Mucosa of descending colon (tissue), 3 donors: ENCODE results near the gene AFAP1. TPM values are rescaled to one million over a fixed set of nuclear protein-coding genes. Genes with fewer than 3 reads are reported as not detected.

ENCODE experiments used
- ATAC-seq: fragments of 200-7000 bp; cut with Tn5 transposase; one replicate; pipeline ENCODE4 v1.9.1; 2020; ENCODE audit warnings: mild to moderate bottlenecking, moderate library complexity
- DNase-seq, 3 donors: peaks; one replicate each; pipeline ENCODE4 v3.0.0-alpha.2; 2020
- H3K36me3 ChIP-seq: fragments of 200-600 bp; one replicate; pipeline ENCODE4 v1.8.0; 2021; ENCODE audit warnings: low read depth, mild to moderate bottlenecking
- H3K4me1 ChIP-seq: fragments of 200-600 bp; one replicate; pipeline ENCODE4 v1.8.0; 2021; ENCODE audit warnings: low read depth, mild to moderate bottlenecking
- H3K4me3 ChIP-seq: fragments of 200-600 bp; one replicate; pipeline ENCODE4 v1.8.0; 2021; ENCODE audit warnings: mild to moderate bottlenecking
- H3K9me3 ChIP-seq: fragments of 200-600 bp; one replicate; pipeline ENCODE4 v1.8.0; 2021; ENCODE audit warnings: mild to moderate bottlenecking
- intact Hi-C, 2 donors: fragments of 100-400 bp; cut with DNase I in 1 of 2; cut with micrococcal nuclease in 1 of 2; formaldehyde crosslinking; loops; one replicate each; pipeline versions ENCODE4 v1.11.0 to v1.11.1; 2022; cut with DNase I, micrococcal nuclease
- total RNA-seq, 3 donors: library from RNA; stranded (reverse); fragmentation: NEBNext Ultra II Directional in 2 of 3; extraction: Animal tissue kit (Norgen Biotek cat#: 25700) in 2 of 3; gene quantifications; one replicate each; pipeline versions ENCODE4 v1.2.1 to v1.2.4, GENCODE V29; 2021 to 2023
- TF ChIP-seq, protein P1 (sequence below): fragments of 200-600 bp; IDR thresholded peaks from one replicate; pipeline ENCODE4 v1.8.0; 2022; ENCODE audit warnings: antibody characterized with exemption, mild to moderate bottlenecking
- donor health status: DM: no; HTN: no; CAD: no; lungs with moderate emphysema.
- donor health status: DM: no; HTN: no; CAD: no.
- donor health status: DM: no; HTN: yes; CAD: no.

AFAP1 gene
- total RNA-seq, 3 donors from 2014 or later, result 31.4 to 59.1 (median 37.1) TPM

DNA sequence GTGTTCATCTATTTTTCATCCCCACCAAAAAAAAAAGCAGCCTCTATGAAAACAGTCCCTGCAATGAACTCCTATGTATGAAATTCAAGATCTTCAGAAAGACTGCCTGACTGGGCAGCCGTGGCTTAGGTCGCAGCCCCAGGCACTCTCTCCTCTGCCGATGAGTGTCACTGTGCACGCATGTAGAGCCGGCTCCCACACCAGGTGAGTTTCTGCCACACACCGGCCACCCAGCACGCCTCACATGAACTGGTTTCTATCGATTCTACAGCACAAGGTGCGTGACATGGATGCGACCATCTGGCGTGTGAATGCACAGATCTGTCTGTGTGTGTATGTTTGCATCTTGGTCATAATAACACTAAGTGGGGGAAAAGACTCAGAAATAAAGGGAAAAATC is 140.4 kb downstream of the AFAP1 start:
- no peak for ATAC-seq
- Histone ChIP-seq H3K9me3 (no peaks in the 10 kb centered on the region), H3K4me3 (no peak overlapping the region), H3K36me3 (no peaks in the 10 kb centered on the region), H3K4me1 (peaks cover 3% of the 10 kb centered on the region)
- TF ChIP-seq, protein P1, sequence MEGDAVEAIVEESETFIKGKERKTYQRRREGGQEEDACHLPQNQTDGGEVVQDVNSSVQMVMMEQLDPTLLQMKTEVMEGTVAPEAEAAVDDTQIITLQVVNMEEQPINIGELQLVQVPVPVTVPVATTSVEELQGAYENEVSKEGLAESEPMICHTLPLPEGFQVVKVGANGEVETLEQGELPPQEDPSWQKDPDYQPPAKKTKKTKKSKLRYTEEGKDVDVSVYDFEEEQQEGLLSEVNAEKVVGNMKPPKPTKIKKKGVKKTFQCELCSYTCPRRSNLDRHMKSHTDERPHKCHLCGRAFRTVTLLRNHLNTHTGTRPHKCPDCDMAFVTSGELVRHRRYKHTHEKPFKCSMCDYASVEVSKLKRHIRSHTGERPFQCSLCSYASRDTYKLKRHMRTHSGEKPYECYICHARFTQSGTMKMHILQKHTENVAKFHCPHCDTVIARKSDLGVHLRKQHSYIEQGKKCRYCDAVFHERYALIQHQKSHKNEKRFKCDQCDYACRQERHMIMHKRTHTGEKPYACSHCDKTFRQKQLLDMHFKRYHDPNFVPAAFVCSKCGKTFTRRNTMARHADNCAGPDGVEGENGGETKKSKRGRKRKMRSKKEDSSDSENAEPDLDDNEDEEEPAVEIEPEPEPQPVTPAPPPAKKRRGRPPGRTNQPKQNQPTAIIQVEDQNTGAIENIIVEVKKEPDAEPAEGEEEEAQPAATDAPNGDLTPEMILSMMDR, result no peak
- no peak for DNase-seq
- intact Hi-C loops, result no loop called here

DNA sequence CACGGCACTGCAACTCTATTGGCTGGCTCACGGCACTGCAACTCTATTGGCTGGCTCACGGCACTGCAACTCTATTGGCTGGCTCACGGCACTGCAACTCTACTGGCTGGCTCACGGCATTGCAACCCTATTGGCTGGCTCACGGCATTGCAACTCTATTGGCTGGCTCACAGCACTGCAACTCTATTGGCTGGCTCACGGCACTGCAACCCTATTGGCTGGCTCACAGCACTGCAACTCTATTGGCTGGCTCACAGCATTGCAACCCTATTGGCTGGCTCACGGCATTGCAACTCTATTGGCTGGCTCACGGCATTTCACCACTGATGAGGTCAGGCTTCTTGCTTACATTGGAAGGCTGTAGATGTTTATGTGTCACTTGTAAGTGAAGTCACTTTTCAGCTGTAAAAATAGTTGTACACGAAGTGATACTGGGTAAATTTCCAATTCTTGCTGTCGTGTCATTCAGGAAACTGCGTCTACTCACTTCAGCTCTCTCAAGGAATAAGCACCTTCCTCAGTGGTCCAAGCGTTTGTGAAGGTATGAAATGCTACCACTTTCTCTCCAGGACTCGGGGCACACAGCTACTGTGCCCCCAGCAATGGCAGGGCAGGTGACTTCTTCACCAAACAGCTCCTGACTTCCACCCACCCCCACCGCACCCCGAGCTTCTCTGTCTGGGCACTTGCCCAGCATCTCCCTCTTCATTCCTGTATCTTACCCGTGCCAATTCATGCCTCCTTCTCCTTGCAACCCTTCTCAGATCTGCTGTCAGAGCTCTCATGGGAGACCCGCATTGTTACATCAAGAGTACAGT is 141.3 kb downstream of the AFAP1 start:
- Histone ChIP-seq H3K9me3 (no peaks in the 10 kb centered on the region), H3K4me1 (no peaks in the 10 kb centered on the region), H3K36me3 (no peaks in the 10 kb centered on the region), H3K4me3 (no peak overlapping the region)
- TF ChIP-seq, protein P1, result no peak
- DNase-seq (no peak), ATAC-seq (no peak)
- intact Hi-C loops, result no loop called here

DNA sequence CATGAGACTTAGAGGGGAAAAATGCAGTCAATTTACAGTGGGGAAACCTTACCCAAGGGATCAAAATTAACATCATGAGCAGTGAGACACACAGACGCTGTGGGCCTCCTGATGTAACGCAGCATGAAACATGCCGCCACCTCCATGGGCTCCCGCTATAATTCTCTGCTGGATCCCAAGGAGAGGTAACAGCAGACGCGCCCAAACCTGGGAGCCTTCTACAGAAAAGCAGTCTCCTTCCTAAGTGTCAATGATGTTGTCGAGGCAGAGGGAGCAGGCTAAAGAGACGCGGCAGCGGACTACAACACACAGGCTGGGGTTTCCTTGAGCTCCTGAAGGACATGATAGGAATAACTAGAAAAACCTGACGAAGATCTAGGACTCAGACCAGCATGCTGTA is 142.3 kb downstream of the AFAP1 start:
- no peaks in the 10 kb centered on the region for H3K9me3 ChIP-seq
- no peaks in the 10 kb centered on the region for H3K36me3 ChIP-seq
- TF ChIP-seq, protein P1, result no peak
- no peaks in the 10 kb centered on the region for H3K4me1 ChIP-seq
- DNase-seq (no peak), ATAC-seq (no peak)
- no peak overlapping the region for H3K4me3 ChIP-seq
- intact Hi-C loops, result no loop called here

DNA sequence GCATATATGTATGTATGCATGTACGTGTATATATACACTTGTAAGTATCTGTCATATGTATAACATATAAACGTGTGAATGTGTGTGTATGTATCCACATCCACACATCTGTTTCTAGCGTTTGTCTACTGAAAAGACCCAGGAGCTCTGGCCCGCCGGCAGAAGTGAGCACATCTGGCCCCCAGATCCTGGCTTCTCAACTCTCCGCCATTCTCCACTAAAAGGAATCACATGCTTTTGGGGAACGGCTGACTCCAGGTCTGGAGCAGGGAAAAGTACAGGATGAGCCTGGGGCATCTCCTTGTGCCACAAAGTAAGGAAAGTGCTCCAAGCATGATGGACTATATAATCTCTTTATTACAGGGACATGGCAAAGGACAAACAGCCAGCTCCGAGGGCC is 143.7 kb downstream of the AFAP1 start:
- DNase-seq (no peak), ATAC-seq (no peak)
- TF ChIP-seq, protein P1, result no peak
- intact Hi-C loops, result no loop called here
- Histone ChIP-seq H3K4me1 (no peaks in the 10 kb centered on the region), H3K9me3 (no peaks in the 10 kb centered on the region), H3K36me3 (no peaks in the 10 kb centered on the region), H3K4me3 (no peak overlapping the region)

DNA sequence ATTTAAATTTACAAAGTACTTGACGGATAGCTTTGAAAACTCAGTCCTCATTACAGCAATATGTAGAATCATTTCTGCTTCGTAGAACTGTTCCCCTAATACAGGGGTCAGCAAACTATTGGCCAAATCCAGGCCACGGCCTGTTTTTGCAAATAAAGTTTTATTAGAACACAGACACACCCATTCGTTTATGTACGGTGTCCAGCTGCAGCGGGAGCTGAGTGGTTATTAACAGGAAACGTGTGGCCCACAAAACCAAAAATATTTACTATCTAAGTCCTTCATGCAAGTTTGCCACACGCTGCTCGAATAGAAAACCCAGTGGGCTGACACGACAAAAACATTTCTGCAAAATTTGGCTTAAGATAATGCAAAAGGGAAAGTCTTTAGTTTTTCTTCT is 146.5 kb downstream of the AFAP1 start:
- ATAC-seq, result no peak
- no peaks in the 10 kb centered on the region for H3K9me3 ChIP-seq
- intact Hi-C loops, result no loop called here
- no peaks in the 10 kb centered on the region for H3K36me3 ChIP-seq
- no peaks in the 10 kb centered on the region for H3K4me1 ChIP-seq
- H3K4me3 ChIP-seq, result no peak overlapping the region
- no peak for DNase-seq
- TF ChIP-seq, protein P1, result no peak

DNA sequence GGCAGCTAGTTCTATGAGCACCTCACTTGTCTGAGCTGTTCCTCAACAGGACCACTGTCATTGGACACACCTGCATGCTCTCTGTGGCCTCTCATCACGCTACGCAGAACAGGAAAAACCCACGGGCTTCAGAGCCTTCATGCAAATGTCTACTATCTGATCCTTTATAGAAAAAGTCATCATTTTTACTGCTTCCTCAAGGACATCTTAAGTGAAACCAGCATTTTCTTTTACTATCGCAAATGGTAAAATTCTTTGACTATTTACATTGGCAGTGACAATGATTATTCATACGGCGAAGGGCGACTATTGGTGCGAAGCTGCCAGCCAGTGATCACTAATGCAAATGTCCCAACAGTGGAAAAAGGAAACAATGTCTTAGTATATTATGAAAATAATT is 147.0 kb downstream of the AFAP1 start:
- intact Hi-C loops, result no loop called here
- H3K4me1 ChIP-seq, result no peaks in the 10 kb centered on the region
- TF ChIP-seq, protein P1, result no peak
- DNase-seq (no peak), ATAC-seq (no peak)
- no peaks in the 10 kb centered on the region for H3K36me3 ChIP-seq
- H3K4me3 ChIP-seq, result no peak overlapping the region
- no peaks in the 10 kb centered on the region for H3K9me3 ChIP-seq
